HG03108 (cell line): Measurements from ENCODE around the gene SEMA6B.

ENCODE experiments used
- ATAC-seq: cut with Tn5 transposase; IDR thresholded peaks from one replicate; pipeline ENCODE4 v1.9.1; 2021; ENCODE audit warnings: moderate library complexity; ENCODE audit not compliant: unreplicated experiment

SEMA6B gene

GRCh38 chr19:4588291-4588761 is 28.8 kb upstream of the SEMA6B start:
- no peak for ATAC-seq

GRCh38 chr19:4587527-4587926 is 28.0 kb upstream of the SEMA6B start:
- no peak for ATAC-seq

GRCh38 chr19:4586691-4587090 is 27.2 kb upstream of the SEMA6B start:
- no peak for ATAC-seq

- ATAC-seq = no peak
Measured at GRCh38 chr19:4586245-4586644, 26.8 kb upstream of the SEMA6B start.

GRCh38 chr19:4585556-4585955 is 26.1 kb upstream of the SEMA6B start:
- ATAC-seq = no peak

GRCh38 chr19:4584670-4585460 is 25.4 kb upstream of the SEMA6B start:
- ATAC-seq = no peak

GRCh38 chr19:4583961-4584669 is 24.6 kb upstream of the SEMA6B start:
- ATAC-seq = no peak

- no peak for ATAC-seq
Measured at GRCh38 chr19:4582980-4583842, 23.7 kb upstream of the SEMA6B start.

GRCh38 chr19:4581666-4582553 is 22.4 kb upstream of the SEMA6B start:
- no peak for ATAC-seq

GRCh38 chr19:4580961-4581665 is 21.6 kb upstream of the SEMA6B start:
- no peak for ATAC-seq

- ATAC-seq = no peak
Measured at GRCh38 chr19:4580021-4580901, 20.8 kb upstream of the SEMA6B start.

GRCh38 chr19:4579389-4579788 is 19.9 kb upstream of the SEMA6B start:
- no peak for ATAC-seq

GRCh38 chr19:4578552-4579248 is 19.2 kb upstream of the SEMA6B start:
- no peak for ATAC-seq

GRCh38 chr19:4577020-4577782 is 17.7 kb upstream of the SEMA6B start:
- ATAC-seq = no peak

- ATAC-seq = no peak
Measured at GRCh38 chr19:4576016-4576933, 16.8 kb upstream of the SEMA6B start.

GRCh38 chr19:4575267-4576015 is 16.0 kb upstream of the SEMA6B start:
- ATAC-seq = no peak
